Measurements from ENCODE around the gene S100A16.
"Not testable (repeated sequence)": the region's sequence is repeated elsewhere in the genome, so short reads cannot be mapped to it uniquely, and the experiment has no call there.

The S100A16 gene

DNA sequence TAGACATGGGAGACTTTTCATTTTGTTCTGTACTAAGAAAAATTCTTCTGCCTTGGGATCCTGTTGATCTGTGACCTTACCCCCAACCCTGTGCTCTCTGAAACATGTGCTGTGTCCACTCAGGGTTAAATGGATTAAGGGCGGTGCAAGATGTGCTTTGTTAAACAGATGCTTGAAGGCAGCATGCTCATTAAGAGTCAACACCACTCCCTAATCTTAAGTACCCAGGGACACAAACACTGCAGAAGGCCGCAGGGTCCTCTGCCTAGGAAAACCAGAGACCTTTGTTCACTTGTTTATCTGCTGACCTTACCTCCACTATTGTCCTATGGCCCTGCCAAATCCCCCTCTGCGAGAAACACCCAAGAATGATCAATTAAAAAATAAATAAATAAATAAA is 29.4 kb downstream of the S100A16 start:
- DNase-seq: not testable (repeated sequence)

DNA sequence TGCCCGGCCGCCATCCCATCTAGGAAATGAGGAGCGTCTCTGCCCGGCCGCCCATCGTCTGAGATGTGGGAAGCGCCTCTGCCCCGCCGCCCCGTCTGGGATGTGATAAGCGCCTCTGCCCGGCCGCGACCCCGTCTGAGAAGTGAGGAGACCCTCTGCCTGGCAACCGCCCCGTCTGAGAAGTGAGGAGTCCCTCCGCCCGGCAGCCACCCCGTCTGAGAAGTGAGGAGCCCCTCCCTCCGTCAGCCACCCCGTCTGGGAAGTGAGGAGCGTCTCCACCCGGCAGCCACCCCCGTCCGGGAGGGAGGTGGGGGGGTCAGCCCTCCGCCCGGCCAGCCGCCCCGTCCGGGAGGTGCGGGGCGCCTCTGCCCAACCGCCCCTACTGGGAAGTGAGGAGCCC is 30.1 kb downstream of the S100A16 start:
- not testable (repeated sequence) for DNase-seq

DNA sequence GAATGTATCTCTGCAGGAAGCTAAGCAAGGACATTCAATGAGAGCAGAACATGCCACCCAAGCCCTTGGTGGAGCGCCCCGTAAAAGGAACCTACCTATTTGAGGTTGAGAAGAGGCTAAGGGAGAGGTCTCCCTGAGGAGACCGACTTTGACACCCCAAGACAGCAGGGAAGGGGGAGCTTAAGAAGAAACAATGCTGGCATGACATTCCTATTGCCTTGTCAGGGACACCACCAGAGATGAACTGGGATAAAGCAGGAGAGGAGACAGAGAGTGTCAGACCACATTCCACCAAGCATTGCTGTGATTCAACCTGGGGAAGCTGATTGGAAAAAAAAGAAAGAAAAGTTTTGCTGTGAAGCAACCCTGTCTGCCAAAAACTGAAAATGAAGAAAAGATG is 34.0 kb downstream of the S100A16 start:
- DNase-seq: no peak

DNA sequence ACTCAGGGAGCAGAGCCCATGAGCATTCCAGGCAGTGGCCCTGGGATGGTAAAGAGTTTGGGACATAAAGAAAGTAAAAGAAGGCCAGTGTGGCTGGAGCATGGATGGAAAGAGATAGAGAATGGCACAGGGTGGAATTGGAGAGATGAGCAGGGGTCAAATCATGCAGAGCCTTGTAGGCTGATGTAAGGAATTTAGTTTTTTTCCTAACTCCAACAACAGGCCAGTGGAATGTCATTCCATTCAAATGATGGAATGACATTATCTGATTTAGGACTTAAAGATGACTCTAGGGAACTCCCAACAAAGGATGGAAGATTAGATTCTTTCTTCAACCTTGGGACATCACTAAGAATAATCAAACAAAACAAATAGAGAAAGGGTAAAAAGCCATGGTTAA is 34.4 kb downstream of the S100A16 start:
- no peak for DNase-seq

DNA sequence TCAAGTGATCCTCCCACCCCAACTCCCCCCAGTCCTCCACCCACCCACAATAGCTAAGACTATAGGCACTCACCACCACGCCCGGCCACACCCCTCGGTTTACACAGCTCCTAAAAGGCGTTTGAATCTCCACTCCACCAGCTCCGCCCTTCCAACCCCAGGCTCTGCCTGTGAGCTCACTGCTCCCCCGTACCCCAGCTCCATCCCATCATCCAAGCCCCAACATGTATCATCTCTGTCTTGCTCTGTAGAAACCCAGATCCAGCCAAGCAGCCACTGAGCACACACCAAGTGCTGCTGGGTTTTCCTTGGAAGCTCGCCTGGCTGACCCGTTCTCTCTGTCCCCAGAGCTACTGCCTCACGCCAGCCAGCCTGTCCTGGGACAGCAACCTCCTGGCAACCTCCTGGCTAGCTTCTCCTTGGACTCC is 35.3 kb downstream of the S100A16 start:
- DNase-seq: no peak

DNA sequence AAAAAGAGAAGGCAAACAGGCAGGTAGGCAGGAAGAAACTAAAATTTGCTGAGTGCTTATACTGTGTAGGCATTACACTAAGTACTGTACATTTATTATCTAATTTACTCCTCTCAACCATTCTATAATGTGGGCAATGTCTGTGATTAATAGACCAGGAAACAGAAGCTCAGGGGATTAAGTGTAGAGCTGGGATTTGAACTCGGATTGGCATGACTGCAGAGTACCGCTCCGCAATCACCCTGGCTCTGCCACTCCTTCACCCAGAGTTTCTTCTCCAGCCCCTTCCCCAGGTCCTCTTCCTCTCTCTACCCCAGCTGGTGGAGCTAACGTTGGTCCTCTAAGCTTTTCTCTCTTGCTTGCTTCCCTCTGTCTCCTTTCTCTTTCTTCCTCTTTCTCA is 35.8 kb downstream of the S100A16 start:
- no peak for DNase-seq

DNA sequence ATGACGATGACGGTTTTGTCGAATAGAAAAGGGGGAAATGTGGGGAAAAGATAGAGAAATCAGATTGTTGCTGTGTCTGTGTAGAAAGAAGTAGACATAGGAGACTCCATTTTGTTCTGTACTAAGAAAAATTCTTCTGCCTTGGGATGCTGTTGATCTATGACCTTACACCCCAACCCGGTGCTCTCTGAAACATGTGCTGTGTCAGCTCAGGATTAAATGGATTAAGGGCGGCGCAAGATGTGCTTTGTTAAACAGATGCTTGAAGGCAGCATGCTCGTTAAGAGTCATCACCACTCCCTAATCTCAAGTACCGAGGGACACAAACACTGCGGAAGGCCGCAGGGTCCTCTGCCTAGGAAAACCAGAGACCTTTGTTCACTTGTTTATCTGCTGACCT is 37.4 kb downstream of the S100A16 start:
- not testable (repeated sequence) for DNase-seq

DNA sequence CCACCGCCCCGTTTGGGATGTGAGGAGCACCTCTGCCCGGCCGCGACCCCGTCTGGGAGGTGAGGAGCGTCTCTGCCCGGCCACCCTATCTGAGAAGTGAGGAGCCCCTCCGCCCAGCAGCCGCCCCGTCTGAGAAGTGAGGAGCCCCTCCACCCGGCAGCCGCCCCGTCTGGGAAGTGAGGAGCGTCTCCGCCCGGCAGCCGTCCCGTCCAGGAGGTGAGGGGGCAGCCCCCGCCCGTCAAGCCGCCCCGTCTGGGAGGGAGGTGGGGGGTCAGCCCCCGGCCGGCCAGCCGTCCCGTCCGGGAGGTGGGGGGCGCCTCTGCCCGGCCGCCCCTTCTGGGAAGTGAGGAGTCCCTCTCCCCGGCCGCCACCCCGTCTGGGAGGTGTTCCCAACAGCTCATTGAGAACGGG is 37.9 kb downstream of the S100A16 start:
- DNase-seq: not testable (repeated sequence)

DNA sequence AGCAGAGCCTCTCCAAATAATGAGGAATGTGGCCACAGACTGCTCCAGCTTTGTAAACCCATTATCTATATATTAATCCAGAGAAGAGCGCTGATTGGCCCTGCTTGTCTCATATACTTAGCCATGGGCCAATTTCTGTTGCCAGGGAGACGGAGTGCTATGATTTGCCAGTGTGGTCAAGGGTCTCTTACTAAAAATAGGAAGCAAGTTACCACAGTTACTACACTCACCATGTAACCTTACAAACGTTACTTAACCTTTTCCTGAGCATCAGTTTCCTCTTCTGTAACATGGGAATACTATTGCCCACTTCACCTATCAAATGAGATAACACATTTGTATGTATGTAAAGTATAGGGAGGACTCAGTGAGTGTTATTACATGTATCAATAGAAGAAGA is 39.6 kb downstream of the S100A16 start:
- DNase-seq: no peak

DNA sequence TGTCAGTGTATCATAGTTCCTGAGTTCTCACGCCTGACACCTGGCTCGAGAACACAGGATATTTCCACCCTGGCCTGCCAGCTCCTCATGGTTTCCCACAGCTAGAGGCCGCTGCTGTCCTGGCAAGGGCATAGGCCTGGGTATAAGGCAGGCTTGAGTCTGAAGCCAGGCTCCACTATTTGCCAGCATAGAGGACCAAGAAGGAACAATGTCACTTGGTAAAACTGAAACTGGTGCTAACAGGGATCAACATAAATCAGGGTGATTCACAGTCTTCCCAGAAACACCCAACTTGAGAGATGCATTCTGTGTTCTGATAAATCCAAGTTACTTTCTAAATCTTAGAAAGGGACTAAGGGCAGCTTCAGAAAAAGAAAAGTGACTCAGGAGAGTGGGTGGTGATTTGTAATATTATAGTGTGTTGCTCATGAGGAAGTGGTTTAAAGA is 40.3 kb downstream of the S100A16 start:
- DNase-seq: no peak

DNA sequence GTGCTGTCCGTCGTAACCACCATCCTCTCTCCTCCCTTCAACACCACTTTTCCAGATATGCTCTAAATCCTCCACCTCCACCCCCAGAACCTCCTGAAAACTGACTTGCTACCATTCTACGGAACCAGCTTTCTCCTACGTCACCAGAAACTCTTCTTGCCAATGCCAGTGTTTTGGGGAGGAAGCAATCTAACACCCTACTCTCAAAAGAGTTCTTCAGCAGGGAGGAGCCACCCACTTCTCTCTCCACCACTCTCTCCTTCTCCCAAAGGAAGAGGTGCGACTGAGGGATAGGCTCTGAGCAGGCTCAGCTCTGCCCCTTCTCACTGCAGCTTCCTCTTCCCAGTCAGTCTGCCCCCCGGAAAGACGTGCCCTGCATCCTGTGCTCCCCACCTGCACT is 41.2 kb downstream of the S100A16 start:
- no peak for DNase-seq

DNA sequence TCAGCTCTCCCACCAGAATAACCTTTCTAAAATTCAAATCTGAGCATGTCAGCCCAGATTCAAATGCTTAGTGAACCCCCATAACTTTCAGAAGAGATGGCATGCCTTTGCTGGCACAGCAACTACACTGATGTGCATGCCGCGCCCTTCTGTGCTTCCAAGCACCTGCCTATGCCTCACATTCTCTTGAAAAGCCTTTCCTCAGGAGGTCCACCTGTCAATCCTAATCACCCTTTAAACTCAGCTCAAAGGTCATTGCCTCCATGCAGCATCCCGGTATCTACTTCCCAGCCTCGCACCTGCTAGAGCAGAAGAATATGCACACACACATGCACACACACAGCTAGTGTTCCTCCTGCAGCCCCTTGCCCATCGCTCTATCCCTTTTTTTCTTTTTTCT is 42.1 kb downstream of the S100A16 start:
- DNase-seq: no peak

DNA sequence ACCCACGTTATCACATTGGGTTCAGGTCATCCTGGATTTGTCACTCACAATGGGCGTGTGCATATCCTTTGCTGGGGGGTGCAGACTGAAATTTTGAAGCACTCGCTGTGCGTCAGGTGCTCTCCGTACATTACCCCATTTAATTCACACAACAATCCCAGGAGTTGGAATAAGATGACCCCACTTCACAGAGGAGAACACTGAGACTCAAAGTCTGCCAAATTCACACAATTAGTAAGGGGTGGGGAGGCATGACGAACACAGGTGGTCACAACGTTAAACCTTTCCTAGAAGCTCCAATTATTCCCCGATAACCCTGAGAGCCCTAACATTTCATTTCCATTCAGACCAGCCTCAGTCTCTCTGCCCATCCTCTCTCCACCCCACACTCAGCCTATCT is 43.5 kb downstream of the S100A16 start:
- DNase-seq: no peak

DNA sequence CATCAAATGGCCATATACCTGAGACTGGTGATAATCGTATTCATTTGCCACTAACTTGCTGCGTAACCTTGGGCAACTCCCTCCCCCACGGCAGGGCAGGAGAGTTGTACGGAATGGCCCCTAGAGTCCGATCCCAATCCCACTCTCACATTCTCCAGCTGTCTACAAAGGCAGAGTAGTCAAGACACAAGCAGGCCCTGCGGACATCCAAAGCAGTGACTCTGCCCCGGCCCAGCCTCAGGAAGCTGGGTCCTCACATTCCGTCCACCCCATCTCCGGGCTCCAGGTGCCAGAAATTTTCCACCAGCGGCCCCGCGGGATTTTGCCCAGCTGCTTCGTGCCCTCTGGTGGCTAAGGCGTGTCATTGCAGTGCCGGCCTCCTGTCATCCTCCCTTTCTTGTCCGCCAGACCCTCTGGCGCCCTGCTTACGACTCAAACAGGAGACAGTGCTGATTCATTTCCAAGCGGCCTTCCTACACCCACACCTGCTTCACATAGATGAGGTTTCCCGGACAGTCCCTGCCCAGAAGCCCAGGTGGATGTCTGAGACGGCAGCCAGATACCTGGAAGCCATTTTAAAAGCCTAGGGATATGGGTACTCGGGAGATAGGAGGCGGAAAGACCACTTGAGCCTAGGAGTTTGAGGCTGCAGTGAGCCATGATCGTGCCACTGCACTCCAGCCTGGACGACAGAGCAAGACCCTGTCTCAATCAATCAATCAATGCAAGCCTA is 44.4 kb downstream of the S100A16 start:
- DNase-seq: peak; percentile 97

DNA sequence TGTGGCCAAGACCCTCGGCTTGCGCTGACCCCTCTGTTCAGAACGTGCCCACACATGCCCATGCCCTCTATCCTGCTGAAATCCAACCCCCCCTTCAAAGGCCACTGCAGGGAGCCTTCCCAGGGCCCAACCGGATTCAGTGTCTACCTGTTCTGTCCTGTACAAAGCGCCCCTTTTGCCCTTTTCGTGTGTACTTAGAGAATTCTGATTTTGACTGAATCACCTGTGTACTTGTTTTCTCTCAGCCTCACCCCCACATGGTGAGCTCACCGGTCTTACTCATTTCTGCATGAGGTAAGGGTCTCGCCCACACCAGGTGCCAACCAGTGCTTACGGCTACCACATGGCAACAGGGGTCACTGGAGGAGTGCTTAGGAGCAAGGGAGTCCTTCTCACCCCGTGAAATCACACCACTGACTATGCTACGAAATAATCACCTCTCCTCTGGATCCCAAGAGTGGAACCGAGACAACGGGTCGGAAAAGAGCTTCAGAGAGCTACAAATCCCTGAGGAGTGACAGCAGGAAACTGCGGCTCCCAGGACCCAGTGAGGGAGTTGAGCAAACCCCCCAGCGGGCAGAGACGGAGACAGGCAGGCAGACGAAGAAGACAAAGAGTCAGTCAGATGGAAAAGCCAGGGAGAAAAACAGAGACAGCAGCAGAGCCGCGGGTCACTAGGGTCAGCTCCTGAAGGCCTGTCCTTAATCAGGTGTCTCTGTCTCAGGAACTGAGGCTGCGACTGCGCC is 45.1 kb downstream of the S100A16 start:
- peak; percentile 29 for DNase-seq

DNA sequence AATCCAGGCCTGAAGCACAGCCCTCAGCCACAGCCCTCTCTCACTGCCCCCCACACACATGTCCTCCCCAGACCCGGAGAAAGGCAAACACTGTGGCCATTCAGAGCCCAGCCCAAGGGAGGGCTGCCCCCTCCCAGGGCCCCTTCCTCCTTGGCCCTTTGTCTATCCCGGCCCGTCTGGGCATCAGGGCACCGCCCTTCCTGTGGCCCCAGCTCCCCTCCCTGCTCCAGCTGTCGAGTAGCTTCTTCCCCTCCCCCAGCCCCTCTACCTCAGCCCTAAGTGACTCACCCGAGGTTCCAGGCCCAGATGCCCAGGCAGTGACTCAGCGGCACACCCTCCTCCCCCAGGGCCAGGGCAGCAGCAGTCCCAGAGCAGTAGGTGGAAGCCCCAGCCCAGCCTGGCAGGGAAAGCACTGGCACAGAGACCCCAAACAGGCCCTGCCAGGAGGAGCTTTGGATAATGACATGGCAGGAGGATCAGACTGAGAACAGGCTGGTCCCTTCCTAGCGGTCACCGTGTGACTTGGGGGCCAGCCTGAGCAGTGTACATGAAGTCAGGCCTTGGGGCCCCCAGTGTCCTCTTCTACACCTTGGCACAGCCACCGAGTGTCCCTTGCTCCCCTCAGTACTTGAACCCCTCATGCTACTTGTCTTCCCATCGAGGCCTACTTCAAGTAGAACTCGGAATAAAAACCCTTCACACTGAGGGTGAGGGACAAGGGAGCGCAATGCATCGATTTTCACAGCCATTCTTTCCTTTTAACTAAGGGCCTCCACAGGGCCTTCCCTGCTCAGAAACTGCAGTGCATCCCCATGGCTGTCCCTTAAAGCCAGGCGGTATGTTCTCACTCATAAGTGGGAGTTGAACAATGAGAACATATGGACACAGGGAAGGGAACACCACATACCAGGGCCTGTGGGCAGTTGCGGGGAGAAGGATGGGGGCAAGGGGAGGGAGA is 46.2 kb downstream of the S100A16 start:
- DNase-seq: peak; percentile 76

DNA sequence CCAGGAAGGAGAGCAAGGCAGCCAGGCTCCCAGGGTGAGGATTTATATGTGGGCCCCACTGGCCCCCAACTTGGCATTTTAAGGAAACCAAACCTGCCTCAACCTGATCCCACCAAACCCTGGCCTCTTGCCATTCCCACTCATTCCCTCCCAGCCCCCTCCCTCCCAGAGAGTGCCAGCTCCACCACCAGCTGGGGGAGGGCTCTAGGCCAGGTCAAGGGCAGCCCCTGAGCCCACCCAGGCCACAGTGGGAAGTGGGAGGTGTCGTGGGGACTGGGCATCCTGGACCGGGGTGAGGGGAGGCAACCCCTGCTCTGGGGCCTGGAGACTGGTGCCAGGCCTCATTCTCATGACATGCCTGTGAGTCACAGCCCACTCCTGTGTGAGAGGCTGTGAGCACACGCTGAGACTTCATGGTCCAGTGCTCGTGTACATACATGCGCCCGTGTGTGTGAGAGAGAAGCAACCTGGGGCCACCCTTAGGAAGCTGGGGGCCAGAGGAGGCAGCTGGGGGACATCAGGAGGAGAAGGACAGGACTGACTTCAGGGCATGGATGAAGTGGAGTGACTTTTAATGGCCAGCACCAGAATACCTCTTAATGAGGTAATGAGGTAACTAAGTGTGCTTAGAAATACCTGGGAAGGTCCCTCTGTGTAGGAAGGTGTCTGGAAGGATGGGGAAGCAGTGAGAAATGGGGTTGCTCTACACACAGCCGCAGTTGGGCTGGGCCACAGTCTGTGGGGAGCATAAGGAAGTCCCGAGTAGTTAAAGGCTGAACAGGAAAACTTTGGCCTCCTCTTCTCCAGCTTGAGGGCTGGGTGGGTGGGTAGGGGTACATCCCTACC is 47.2 kb downstream of the S100A16 start, which contains the start of gene S100A2:
Gene S100A2, minus strand, starts transcription at position 316 of the 846 bp plus-strand sequence. CDS start 1,967 bp downstream, outside the sequence.
- DNase-seq: peak; percentile 60

DNA sequence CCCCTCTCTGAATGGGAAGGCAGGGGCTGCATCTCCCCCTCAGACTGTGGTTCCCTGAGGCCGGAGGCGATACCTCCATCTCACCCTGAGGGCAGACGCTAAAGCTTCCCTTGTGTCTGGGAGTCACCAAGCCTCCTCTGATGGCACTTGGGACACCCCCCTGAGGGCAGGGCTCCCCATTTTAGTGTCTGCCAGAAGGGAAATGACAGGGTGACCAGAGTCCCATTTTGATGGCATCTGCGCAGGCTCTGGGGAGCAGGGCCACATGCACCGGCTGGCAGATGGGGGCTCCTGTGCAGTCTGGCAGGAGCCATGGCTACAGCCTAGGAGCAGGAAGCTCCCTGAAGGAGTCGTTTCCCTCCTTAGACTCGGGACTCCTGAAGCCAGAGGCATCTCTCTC is 48.9 kb downstream of the S100A16 start:
- no peak for DNase-seq

DNA sequence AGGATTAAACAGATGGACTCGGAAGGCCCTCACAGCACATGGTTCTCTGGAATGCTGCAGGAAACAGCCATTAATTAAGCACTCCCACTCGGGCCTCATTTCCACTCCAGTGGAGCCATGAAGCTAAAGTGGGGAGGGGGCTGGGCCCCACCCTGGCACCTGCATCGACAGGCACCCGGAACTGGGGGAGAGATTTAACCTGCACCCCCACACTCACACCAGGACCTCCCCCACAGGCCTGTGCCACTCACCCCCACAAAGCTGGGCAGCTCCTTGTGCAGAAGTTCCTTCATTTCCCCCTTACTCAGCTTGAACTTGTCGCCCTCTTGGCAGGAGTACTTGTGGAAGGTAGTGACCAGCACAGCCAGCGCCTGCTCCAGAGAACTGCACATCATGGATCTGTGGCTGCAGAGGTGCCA is 49.4 kb downstream of the S100A16 start:
- no peak for DNase-seq

DNA sequence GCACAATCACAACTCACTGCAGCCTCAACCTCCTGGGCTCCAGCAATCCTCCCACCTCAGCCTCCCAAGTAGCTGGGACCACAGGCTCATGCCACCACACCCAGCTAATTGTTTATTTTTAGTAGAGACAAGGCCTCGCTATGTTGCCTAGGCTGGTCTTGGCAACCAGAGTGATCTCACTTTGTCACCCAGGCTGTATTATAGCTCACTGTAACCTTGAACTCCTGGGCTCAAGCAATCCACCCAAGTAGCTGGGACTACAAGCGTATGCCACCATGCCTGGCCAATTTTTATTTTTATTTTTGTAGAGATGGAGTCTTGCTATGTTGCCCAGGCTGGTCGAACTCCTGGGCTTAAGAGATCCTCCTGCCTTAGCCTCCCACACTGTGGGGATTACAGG is 50.9 kb downstream of the S100A16 start:
- DNase-seq: not testable (repeated sequence)

DNA sequence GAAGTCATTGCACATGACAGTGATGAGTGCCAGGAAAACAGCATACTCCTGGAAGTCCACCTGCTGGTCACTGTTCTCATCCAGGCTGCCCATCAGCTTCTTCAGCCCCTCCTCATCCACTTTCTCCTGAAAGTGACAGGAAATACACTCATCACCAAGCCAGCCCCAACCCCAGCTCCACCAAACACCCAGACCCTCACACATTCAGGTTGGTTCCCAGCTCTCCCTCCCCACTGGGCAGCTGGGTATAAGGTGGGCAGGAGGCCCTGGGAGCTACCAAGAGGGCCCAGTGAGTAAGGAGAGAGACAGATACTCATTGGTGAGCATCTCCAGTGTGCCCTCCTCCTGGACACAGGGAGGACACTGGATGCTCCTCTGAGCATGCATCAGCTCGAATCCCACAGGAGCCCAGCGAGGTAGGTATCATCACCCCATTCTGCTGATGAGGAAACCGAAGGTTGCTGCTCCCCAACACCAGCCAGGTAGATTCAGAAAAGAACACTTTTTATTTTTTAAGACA is 51.4 kb downstream of the S100A16 start:
- no peak for DNase-seq
